HL-60 (cell line): Measurements from ENCODE around the gene ORM2.

ENCODE experiments used
- POLR2AphosphoS5 ChIP-seq: IDR thresholded peaks from 2 replicates; pipeline ENCODE4 v1.6.1; 2012; ENCODE audit warnings: low read depth
- SPI1 ChIP-seq: IDR thresholded peaks from 2 replicates; pipeline ENCODE4 v1.6.1; 2012; ENCODE audit warnings: low read depth, mild to moderate bottlenecking, borderline replicate concordance
- TF ChIP-seq, protein P1 (sequence below): IDR thresholded peaks from one replicate; pipeline ENCODE4 v1.5.1; 2011; ENCODE audit warnings: low read length, control low read depth, inconsistent platforms; ENCODE audit not compliant: insufficient read depth

GRCh38 chr9:114289106-114289505 is 40.6 kb upstream of the ORM2 start:
- TF ChIP-seq, protein P1, sequence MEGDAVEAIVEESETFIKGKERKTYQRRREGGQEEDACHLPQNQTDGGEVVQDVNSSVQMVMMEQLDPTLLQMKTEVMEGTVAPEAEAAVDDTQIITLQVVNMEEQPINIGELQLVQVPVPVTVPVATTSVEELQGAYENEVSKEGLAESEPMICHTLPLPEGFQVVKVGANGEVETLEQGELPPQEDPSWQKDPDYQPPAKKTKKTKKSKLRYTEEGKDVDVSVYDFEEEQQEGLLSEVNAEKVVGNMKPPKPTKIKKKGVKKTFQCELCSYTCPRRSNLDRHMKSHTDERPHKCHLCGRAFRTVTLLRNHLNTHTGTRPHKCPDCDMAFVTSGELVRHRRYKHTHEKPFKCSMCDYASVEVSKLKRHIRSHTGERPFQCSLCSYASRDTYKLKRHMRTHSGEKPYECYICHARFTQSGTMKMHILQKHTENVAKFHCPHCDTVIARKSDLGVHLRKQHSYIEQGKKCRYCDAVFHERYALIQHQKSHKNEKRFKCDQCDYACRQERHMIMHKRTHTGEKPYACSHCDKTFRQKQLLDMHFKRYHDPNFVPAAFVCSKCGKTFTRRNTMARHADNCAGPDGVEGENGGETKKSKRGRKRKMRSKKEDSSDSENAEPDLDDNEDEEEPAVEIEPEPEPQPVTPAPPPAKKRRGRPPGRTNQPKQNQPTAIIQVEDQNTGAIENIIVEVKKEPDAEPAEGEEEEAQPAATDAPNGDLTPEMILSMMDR = no peak
- no peak for TF ChIP-seq SPI1
- no peak for TF ChIP-seq POLR2AphosphoS5
